ENCODE data around the gene POP7. TPM values are rescaled to one million over a fixed set of nuclear protein-coding genes. Genes with fewer than 3 reads are reported as not detected.

The POP7 gene
- total and polyA plus RNA-seq, 4 donors, result 19.1 to 40.1 (median 33.8) TPM

GRCh38 chr7:100680576-100681271 is 25.2 kb upstream of the POP7 start:
- no peak for DNase-seq (ENCODE audit: low spot score)
- H3K9me3 ChIP-seq (ENCODE audit: control insufficient read depth in 4 of 4, low read length in 3 of 4), result no peaks in the 10 kb centered on the region
- H3K27ac ChIP-seq (ENCODE audit: low read depth in 1 of 2, low read length in 2 of 2), result no peak overlapping the region
- no peaks in the 10 kb centered on the region for H3K27me3 ChIP-seq (ENCODE audit: control insufficient read depth in 4 of 4, insufficient read depth in 4 of 4, low read length in 3 of 4)
- H3K36me3 ChIP-seq (ENCODE audit: control insufficient read depth in 4 of 4, insufficient read depth in 3 of 4, low read depth in 1 of 4, low read length in 3 of 4), result peaks cover 13 to 69% (median 32%) of the 10 kb centered on the region in 4 donors
- TF ChIP-seq HNF4G (IDR thresholded peaks at IDR 0.05) (no peak), NR2F2 (IDR thresholded peaks at IDR 0.05) (no peak), JUND (IDR thresholded peaks at IDR 0.05) (no peak), MAX (IDR thresholded peaks at IDR 0.05) (no peak), EGR1 (IDR thresholded peaks at IDR 0.05; ENCODE audit: low read depth in 2 of 2) (no peak)
- 92% methylated on average over 18 of the region's 18 CpGs for WGBS
- peaks cover 0 to 11% (median 7%) of the 10 kb centered on the region in 4 donors for H3K4me1 ChIP-seq (ENCODE audit: control insufficient read depth in 4 of 4, insufficient read depth in 4 of 4, low read length in 3 of 4)
- no peak overlapping the region for H3K9ac ChIP-seq (ENCODE audit: low read depth in 1 of 2, low read length in 2 of 2)
- H3K4me3 ChIP-seq (ENCODE audit: low read depth in 1 of 3, low read length in 3 of 3), result no peak overlapping the region

GRCh38 chr7:100681491-100682227 is 24.3 kb upstream of the POP7 start:
- Histone ChIP-seq H3K27me3 (ENCODE audit: control insufficient read depth in 4 of 4, insufficient read depth in 4 of 4, low read length in 3 of 4) (no peaks in the 10 kb centered on the region), H3K36me3 (ENCODE audit: control insufficient read depth in 4 of 4, insufficient read depth in 3 of 4, low read depth in 1 of 4, low read length in 3 of 4) (peaks cover 13 to 73% (median 36%) of the 10 kb centered on the region in 4 donors), H3K9me3 (ENCODE audit: control insufficient read depth in 4 of 4, low read length in 3 of 4) (no peaks in the 10 kb centered on the region), H3K27ac (ENCODE audit: low read depth in 1 of 2, low read length in 2 of 2) (no peak overlapping the region), H3K4me1 (ENCODE audit: control insufficient read depth in 4 of 4, insufficient read depth in 4 of 4, low read length in 3 of 4) (peaks cover 0 to 5% (median 3%) of the 10 kb centered on the region in 4 donors), H3K9ac (ENCODE audit: low read depth in 1 of 2, low read length in 2 of 2) (no peak overlapping the region), H3K4me3 (ENCODE audit: low read depth in 1 of 3, low read length in 3 of 3) (no peak overlapping the region)
- 85% methylated on average over 29 of the region's 29 CpGs for WGBS
- TF ChIP-seq RAD21 (IDR thresholded peaks at IDR 0.05) (no peak), ATF3 (IDR thresholded peaks at IDR 0.05) (no peak), NR2F2 (IDR thresholded peaks at IDR 0.05) (no peak), MAX (IDR thresholded peaks at IDR 0.05) (no peak), CTCF (IDR thresholded peaks at IDR 0.05; ENCODE audit: low read depth, low read length, missing input control) (no peak), HNF4A (conservative IDR thresholded peaks at IDR 0.05) (no peak)
- no peak for DNase-seq (ENCODE audit: low spot score)

GRCh38 chr7:100682228-100682741 is 23.6 kb upstream of the POP7 start:
- Histone ChIP-seq H3K27me3 (ENCODE audit: control insufficient read depth in 4 of 4, insufficient read depth in 4 of 4, low read length in 3 of 4) (no peaks in the 10 kb centered on the region), H3K9ac (ENCODE audit: low read depth in 1 of 2, low read length in 2 of 2) (no peak overlapping the region), H3K4me1 (ENCODE audit: control insufficient read depth in 4 of 4, insufficient read depth in 4 of 4, low read length in 3 of 4) (peaks cover 0 to 3% (median 0%) of the 10 kb centered on the region in 4 donors), H3K27ac (ENCODE audit: low read depth in 1 of 2, low read length in 2 of 2) (no peak overlapping the region), H3K36me3 (ENCODE audit: control insufficient read depth in 4 of 4, insufficient read depth in 3 of 4, low read depth in 1 of 4, low read length in 3 of 4) (peaks cover 13 to 74% (median 40%) of the 10 kb centered on the region in 4 donors), H3K9me3 (ENCODE audit: control insufficient read depth in 4 of 4, low read length in 3 of 4) (no peaks in the 10 kb centered on the region), H3K4me3 (ENCODE audit: low read depth in 1 of 3, low read length in 3 of 3) (no peak overlapping the region)
- 91% methylated on average over 25 of the region's 25 CpGs for WGBS
- DNase-seq (ENCODE audit: low spot score), result no peak
- TF ChIP-seq JUND (IDR thresholded peaks at IDR 0.05) (no peak), GABPA (IDR thresholded peaks at IDR 0.05 in 1 of 2, conservative IDR thresholded peaks at IDR 0.05 in 1 of 2) (no peak), MAX (IDR thresholded peaks at IDR 0.05) (no peak), NR2F2 (IDR thresholded peaks at IDR 0.05) (no peak), CTCF (IDR thresholded peaks at IDR 0.05; ENCODE audit: low read depth, low read length, missing input control) (no peak), SP1 (IDR thresholded peaks at IDR 0.05) (no peak), RAD21 (IDR thresholded peaks at IDR 0.05) (no peak), REST (IDR thresholded peaks at IDR 0.05) (no peak), FOXA2 (IDR thresholded peaks at IDR 0.05) (no peak), RXRA (IDR thresholded peaks at IDR 0.05) (no peak)
